Epithelial cell of esophagus (primary cell): Measurements from ENCODE around the gene PRAF2.

Experiments
- DNase-seq: peaks from one replicate; pipeline ENCODE4 v3.0.0; 2010; ENCODE audit warnings: low read depth
- H3K4me3 ChIP-seq: 2 replicates; pipeline ENCODE4 v1.5.1; 2011; ENCODE audit warnings: mild to moderate bottlenecking, low read length, control low read depth
- TF ChIP-seq, protein P1 (sequence below): IDR thresholded peaks from 2 replicates; pipeline ENCODE4 v1.5.1; 2011; ENCODE audit warnings: low read depth, mild to moderate bottlenecking, low read length, control low read depth, inconsistent platforms; ENCODE audit not compliant: insufficient read depth; ENCODE audit errors: missing control alignments

The PRAF2 gene

DNA sequence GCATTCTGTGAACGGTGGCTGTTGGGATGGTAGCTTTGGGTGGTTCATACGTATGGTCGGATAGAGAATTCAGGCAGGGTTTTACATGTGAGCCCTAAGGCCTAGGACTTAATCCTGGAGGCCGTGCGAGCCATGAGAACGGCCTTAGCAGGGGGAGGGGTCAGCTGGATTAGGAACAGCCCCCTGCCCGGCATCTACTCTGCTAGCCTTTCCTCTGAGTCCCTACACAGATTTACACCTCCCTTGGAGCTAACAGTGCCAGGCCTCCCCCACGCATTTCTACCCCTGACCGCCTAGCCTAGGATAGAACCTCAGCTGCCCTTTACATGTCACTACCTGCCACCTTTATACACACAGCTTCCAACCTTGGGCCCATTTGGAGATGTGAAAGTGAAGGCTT lies 7.1 kb downstream of the PRAF2 start:
- no peak overlapping the region for H3K4me3 ChIP-seq
- no peak for DNase-seq
- TF ChIP-seq, protein P1, sequence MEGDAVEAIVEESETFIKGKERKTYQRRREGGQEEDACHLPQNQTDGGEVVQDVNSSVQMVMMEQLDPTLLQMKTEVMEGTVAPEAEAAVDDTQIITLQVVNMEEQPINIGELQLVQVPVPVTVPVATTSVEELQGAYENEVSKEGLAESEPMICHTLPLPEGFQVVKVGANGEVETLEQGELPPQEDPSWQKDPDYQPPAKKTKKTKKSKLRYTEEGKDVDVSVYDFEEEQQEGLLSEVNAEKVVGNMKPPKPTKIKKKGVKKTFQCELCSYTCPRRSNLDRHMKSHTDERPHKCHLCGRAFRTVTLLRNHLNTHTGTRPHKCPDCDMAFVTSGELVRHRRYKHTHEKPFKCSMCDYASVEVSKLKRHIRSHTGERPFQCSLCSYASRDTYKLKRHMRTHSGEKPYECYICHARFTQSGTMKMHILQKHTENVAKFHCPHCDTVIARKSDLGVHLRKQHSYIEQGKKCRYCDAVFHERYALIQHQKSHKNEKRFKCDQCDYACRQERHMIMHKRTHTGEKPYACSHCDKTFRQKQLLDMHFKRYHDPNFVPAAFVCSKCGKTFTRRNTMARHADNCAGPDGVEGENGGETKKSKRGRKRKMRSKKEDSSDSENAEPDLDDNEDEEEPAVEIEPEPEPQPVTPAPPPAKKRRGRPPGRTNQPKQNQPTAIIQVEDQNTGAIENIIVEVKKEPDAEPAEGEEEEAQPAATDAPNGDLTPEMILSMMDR: no peak

DNA sequence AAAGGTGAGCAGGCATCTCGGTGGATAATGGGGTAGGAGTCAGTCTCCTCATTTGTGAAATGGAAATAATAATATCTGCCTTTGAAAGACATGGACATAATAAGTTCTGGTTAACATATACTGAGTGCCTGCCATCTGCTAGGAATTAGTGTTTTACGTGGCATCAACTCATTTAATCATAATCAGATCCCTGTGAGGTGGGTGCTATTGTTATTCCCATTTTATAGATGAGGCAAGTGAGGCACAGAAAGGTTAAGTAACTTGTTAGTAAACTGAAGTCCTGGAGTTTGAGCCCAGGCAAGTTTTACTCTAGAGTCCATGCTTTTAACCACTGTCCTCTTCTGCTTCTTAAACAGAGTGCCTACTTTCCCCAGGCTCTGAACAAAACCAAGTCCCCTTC lies 7.5 kb downstream of the PRAF2 start:
- DNase-seq: no peak
- H3K4me3 ChIP-seq: no peak overlapping the region
- TF ChIP-seq, protein P1: no peak

DNA sequence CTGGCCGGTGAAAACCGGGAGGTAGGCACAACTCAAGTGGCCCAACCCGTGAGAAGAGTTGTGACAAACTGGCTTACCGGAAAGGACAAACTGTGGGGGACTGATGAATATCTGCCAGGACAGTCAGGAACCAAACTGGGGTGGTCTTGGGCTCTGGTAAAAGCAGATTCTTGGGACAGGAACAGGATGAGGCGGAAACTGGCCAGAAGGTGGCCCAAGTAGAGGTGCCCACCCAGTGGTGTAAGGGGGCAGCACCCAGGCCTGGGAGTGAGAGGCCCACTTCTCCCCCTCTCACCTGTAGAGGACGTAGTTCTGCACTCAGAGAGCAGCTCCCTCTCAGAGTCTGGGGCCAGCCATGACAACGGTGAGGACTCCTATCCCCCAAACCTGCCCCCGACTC lies 9.1 kb downstream of the PRAF2 start:
- DNase-seq: no peak
- TF ChIP-seq, protein P1: no peak
- no peak overlapping the region for H3K4me3 ChIP-seq

DNA sequence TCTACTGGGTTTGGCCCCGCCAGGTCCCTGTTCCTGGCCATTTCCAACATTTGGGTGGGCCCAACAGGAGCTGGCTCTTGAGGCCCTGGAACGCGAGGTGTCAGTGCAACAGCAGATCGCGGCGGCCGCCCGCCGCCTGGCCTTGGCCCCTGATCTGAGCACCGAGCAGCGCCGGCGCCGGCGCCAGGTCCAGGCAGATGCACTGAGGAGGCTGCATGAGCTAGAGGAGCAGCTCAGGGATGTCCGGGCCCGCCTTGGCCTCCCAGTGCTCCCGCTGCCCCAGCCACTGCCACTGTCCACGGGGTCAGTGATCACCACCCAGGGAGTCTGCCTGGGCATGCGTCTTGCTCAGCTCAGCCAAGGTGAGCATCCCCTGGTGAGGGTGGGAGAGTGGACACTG lies 9.5 kb downstream of the PRAF2 start:
- no peak for DNase-seq
- H3K4me3 ChIP-seq: no peak overlapping the region
- TF ChIP-seq, protein P1: no peak

DNA sequence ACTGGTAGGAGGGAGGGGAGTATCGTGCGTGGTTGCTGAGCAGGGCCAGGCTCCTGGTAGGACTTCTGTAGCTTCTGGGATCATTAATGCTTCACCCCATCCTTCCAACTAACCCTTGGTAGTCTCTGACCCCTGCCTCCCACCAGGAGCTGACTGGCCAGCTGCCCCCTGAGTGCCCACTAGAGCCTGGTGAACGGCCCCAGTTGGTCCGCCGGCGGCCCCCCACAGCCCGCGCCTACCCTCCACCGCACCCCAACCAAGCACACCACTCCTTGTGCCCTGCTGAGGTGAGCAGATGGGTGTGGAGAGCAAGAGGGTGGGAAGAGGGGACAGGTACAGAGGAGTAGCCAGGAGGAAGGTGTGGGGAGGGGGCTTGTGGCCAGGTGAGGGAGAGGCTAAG lies 10.1 kb downstream of the PRAF2 start:
- no peak for DNase-seq
- no peak overlapping the region for H3K4me3 ChIP-seq
- TF ChIP-seq, protein P1: no peak

DNA sequence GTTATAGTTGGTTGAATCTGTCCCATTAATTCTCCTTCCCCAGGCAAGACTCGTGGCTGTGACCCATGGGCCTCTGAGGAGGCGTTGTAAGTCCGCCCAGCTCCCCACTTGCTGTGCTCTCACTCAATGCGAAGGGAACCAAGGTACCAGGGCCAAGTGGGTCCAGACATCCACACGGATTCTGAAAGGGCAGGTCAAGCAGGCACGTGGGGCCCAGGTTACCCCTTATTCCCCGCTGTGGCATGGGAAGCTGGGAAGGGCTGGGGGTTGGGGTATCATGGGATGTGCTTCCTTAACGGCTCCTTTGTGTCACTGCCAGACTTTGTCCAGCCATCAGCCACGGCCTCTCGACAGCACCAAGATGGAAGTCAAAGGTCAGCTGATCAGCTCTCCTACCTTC lies 11.9 kb downstream of the PRAF2 start:
- no peak overlapping the region for H3K4me3 ChIP-seq
- DNase-seq: no peak
- TF ChIP-seq, protein P1: no peak

DNA sequence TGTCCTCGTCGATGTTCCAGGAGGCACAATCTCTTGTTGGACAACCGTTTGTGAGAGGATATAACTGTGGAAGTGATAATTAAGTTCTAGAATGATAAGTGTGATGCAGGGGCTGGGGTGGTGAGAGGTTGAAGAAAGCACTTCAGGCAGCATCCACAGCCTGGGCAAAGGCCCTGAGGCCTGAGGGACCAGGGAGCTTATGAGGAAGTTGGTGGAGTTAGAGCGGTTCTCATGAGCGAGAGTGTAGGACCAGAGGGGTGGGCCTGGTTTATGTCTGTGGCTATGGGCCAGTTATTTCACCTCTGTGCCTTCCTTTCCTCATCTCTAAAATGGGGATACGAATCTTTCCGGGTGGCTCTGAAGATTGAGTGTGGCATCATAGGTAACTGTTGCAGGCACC lies 12.3 kb downstream of the PRAF2 start:
- TF ChIP-seq, protein P1: no peak
- no peak for DNase-seq
- no peak overlapping the region for H3K4me3 ChIP-seq
